HepG2 (cell line): ENCODE results near the gene NAT9. TPM values are rescaled to one million over a fixed set of nuclear protein-coding genes. Genes with fewer than 3 reads are reported as not detected.

Experiments used
- KLF15 ChIP-seq: sonication (generic); formaldehyde crosslinking; IDR thresholded peaks from 2 replicates; pipeline ENCODE4 v1.8.1; 2023; ENCODE audit warnings: borderline replicate concordance, mild to moderate bottlenecking, inconsistent platforms, missing genetic modification reagents, mixed read lengths
- MAF1 ChIP-seq: sonication (generic); formaldehyde crosslinking; IDR thresholded peaks from 2 replicates; pipeline ENCODE4 v1.5.0; 2020; ENCODE audit warnings: missing genetic modification reagents, borderline replicate concordance
- PPARG ChIP-seq: conservative IDR thresholded peaks from 2 replicates; pipeline ENCODE4 v1.6.1; 2016; ENCODE audit warnings: missing biosample characterization, missing genetic modification reagents
- SOX6 ChIP-seq, 2 experiments: fragments of 450-650 bp in 1 of 2; sonication (generic) in 1 of 2; formaldehyde crosslinking in 1 of 2; IDR thresholded peaks; 2 replicates each; pipeline versions ENCODE4 v1.4.0 to v1.6.1; 2017 to 2020; ENCODE audit warnings: antibody characterized with exemption in 1 of 2, mild to moderate bottlenecking in 1 of 2, missing genetic modification reagents in 1 of 2
- TP53 ChIP-seq: sonication (generic); formaldehyde crosslinking; conservative IDR thresholded peaks from 2 replicates; pipeline ENCODE4 v1.4.0; 2020; ENCODE audit warnings: missing genetic modification reagents
- ZKSCAN8 ChIP-seq: IDR thresholded peaks from 2 replicates; pipeline ENCODE4 v1.6.1; 2016; ENCODE audit warnings: borderline replicate concordance, missing genetic modification reagents, missing compliant biosample characterization
- ZNF839 ChIP-seq: sonication (generic); formaldehyde crosslinking; IDR thresholded peaks from 2 replicates; pipeline ENCODE4 v1.4.0; 2020; ENCODE audit warnings: missing genetic modification reagents, mild to moderate bottlenecking, borderline replicate concordance
- polyA plus RNA-seq, 8 experiments: library from polyadenylated mRNA; depleted of rRNA in 3 of 8; stranded (reverse) in 7 of 8; unstranded in 1 of 8; fragments of >200 nt; fragmentation: Illumina TruSeq in 4 of 8; extraction: Trizol in 4 of 8; gene quantifications; 2 replicates each; pipeline versions ENCODE4 v1.2.1 to v1.2.3, GENCODE V29; 2011 to 2016; ENCODE audit warnings: low read depth in 4 of 8, missing spikeins in 1 of 8, mixed read lengths in 1 of 8; ENCODE audit not compliant: insufficient read depth in 1 of 8
- total RNA-seq, 5 experiments: library from RNA; depleted of rRNA; stranded (reverse); fragments of >200 nt; fragmentation: Illumina TruSeq; extraction: Trizol; gene quantifications; 2 replicates each; pipeline ENCODE4 v1.2.3, GENCODE V29; 2016; ENCODE audit warnings: low read depth in 1 of 5
- TF ChIP-seq, protein P1 (sequence below): IDR thresholded peaks from 2 replicates; pipeline ENCODE4 v1.6.1; 2012; ENCODE audit warnings: low read length, improper control_type of control experiment
- TF ChIP-seq, protein P2 (sequence below): sonication (generic); formaldehyde crosslinking; IDR thresholded peaks from 2 replicates; pipeline ENCODE4 v1.8.0; 2022; ENCODE audit warnings: mild to moderate bottlenecking, missing genetic modification reagents
- TF ChIP-seq, protein P3 (sequence below): IDR thresholded peaks from 2 replicates; pipeline ENCODE4 v1.6.1; 2016; ENCODE audit warnings: missing biosample characterization, missing genetic modification reagents, low read depth
- TF ChIP-seq, protein P4 (sequence below): sonication (generic); formaldehyde crosslinking; conservative IDR thresholded peaks from 2 replicates; pipeline ENCODE4 v1.8.0; 2022; ENCODE audit warnings: low read depth, missing genetic modification reagents
- TF ChIP-seq, protein P5 (sequence below): sonication (generic); formaldehyde crosslinking; IDR thresholded peaks from 2 replicates; pipeline ENCODE4 v1.9.0; 2021; ENCODE audit warnings: mild to moderate bottlenecking, missing genetic modification reagents

NAT9 gene
- total and polyA plus RNA-seq, 2 of the 13 experiments (the other 11 are each of a cell fraction or from before 2014, with no cell fraction given), result 39.7 to 44.2 TPM

DNA sequence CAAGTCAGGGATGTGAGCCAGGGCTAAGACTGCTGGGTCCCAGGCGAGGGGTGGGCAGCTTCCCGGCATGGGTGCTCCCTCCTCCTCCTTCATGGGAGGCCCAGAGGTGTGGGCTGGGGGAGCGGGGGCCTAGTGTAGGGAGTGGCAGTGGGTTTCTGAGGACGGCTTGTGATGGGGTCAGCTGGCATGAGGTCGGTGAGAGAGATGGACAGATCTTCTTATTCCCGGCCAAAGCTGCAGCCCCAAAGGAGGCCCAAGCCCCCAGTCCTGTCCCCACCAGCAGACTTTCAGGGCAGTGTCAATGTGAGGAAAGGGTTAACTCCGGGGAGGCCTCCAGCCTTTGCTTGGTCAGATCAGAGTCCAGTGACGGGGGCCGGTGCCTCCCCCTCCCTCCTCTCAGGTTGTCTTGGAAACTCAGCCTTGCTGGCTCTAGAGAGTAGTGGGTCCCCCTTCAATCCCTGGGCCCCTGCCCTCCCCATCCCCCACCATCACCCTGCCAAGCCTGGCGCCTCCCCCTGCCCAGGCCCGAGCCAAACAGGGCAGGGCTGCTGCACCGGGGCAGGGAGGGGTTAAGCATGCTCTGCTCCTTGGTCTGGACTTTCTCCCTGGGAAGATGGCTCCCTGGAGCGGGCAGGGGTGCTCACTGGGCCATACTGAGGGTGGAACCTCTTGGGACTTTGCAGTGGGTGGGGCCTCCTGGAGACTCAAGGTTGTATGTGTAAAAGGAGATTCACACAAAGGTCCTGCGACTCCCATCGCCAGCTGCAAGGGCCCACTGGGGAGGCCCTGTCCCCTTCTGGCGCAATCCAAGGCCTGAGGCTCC, 12.4 kb downstream of the NAT9 start (continued):
- TF ChIP-seq, protein P1, sequence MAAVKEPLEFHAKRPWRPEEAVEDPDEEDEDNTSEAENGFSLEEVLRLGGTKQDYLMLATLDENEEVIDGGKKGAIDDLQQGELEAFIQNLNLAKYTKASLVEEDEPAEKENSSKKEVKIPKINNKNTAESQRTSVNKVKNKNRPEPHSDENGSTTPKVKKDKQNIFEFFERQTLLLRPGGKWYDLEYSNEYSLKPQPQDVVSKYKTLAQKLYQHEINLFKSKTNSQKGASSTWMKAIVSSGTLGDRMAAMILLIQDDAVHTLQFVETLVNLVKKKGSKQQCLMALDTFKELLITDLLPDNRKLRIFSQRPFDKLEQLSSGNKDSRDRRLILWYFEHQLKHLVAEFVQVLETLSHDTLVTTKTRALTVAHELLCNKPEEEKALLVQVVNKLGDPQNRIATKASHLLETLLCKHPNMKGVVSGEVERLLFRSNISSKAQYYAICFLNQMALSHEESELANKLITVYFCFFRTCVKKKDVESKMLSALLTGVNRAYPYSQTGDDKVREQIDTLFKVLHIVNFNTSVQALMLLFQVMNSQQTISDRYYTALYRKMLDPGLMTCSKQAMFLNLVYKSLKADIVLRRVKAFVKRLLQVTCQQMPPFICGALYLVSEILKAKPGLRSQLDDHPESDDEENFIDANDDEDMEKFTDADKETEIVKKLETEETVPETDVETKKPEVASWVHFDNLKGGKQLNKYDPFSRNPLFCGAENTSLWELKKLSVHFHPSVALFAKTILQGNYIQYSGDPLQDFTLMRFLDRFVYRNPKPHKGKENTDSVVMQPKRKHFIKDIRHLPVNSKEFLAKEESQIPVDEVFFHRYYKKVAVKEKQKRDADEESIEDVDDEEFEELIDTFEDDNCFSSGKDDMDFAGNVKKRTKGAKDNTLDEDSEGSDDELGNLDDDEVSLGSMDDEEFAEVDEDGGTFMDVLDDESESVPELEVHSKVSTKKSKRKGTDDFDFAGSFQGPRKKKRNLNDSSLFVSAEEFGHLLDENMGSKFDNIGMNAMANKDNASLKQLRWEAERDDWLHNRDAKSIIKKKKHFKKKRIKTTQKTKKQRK, result no peak
- TF ChIP-seq, protein P2, sequence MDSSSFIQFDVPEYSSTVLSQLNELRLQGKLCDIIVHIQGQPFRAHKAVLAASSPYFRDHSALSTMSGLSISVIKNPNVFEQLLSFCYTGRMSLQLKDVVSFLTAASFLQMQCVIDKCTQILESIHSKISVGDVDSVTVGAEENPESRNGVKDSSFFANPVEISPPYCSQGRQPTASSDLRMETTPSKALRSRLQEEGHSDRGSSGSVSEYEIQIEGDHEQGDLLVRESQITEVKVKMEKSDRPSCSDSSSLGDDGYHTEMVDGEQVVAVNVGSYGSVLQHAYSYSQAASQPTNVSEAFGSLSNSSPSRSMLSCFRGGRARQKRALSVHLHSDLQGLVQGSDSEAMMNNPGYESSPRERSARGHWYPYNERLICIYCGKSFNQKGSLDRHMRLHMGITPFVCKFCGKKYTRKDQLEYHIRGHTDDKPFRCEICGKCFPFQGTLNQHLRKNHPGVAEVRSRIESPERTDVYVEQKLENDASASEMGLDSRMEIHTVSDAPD, result no peak; the same call in 1 of the 2 replicates
- TF ChIP-seq MAF1 (CRISPR knock-in tag) (peak; percentile 69; the same call in 1 of the 2 replicates), TP53 (CRISPR knock-in tag) (0 out of 2 replicates have a peak, but pooled peaks have one; percentile 26), SOX6 (IDR thresholded peaks at IDR 0.05) (no peak), SOX6 (CRISPR knock-in tag; IDR thresholded peaks at IDR 0.05) (peak; percentile 90), PPARG (CRISPR knock-in tag) (peak; percentile 55; the same call in 1 of the 2 replicates), ZKSCAN8 (CRISPR knock-in tag) (peak; percentile 85), ZNF839 (CRISPR knock-in tag) (no peak), KLF15 (CRISPR knock-in tag) (no peak)
- TF ChIP-seq, protein P3, sequence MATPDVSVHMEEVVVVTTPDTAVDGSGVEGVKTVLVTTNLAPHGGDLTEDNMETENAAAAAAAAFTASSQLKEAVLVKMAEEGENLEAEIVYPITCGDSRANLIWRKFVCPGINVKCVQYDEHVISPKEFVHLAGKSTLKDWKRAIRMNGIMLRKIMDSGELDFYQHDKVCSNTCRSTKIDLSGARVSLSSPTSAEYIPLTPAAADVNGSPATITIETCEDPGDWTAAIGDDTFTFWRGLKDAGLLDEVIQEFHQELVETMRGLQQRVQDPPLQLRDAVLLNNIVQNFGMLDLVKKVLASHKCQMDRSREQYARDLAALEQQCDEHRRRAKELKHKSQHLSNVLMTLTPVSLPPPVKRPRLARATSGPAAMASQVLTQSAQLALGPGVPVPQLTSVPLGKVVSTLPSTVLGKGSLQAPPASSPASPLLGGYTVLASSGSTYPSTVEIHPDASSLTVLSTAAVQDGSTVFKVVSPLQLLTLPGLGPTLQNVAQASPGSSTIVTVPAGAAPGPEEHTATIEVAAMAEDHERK (CRISPR knock-in tag), result no peak
- TF ChIP-seq, protein P4, sequence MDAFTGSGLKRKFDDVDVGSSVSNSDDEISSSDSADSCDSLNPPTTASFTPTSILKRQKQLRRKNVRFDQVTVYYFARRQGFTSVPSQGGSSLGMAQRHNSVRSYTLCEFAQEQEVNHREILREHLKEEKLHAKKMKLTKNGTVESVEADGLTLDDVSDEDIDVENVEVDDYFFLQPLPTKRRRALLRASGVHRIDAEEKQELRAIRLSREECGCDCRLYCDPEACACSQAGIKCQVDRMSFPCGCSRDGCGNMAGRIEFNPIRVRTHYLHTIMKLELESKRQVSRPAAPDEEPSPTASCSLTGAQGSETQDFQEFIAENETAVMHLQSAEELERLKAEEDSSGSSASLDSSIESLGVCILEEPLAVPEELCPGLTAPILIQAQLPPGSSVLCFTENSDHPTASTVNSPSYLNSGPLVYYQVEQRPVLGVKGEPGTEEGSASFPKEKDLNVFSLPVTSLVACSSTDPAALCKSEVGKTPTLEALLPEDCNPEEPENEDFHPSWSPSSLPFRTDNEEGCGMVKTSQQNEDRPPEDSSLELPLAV, result no peak
- TF ChIP-seq, protein P5, sequence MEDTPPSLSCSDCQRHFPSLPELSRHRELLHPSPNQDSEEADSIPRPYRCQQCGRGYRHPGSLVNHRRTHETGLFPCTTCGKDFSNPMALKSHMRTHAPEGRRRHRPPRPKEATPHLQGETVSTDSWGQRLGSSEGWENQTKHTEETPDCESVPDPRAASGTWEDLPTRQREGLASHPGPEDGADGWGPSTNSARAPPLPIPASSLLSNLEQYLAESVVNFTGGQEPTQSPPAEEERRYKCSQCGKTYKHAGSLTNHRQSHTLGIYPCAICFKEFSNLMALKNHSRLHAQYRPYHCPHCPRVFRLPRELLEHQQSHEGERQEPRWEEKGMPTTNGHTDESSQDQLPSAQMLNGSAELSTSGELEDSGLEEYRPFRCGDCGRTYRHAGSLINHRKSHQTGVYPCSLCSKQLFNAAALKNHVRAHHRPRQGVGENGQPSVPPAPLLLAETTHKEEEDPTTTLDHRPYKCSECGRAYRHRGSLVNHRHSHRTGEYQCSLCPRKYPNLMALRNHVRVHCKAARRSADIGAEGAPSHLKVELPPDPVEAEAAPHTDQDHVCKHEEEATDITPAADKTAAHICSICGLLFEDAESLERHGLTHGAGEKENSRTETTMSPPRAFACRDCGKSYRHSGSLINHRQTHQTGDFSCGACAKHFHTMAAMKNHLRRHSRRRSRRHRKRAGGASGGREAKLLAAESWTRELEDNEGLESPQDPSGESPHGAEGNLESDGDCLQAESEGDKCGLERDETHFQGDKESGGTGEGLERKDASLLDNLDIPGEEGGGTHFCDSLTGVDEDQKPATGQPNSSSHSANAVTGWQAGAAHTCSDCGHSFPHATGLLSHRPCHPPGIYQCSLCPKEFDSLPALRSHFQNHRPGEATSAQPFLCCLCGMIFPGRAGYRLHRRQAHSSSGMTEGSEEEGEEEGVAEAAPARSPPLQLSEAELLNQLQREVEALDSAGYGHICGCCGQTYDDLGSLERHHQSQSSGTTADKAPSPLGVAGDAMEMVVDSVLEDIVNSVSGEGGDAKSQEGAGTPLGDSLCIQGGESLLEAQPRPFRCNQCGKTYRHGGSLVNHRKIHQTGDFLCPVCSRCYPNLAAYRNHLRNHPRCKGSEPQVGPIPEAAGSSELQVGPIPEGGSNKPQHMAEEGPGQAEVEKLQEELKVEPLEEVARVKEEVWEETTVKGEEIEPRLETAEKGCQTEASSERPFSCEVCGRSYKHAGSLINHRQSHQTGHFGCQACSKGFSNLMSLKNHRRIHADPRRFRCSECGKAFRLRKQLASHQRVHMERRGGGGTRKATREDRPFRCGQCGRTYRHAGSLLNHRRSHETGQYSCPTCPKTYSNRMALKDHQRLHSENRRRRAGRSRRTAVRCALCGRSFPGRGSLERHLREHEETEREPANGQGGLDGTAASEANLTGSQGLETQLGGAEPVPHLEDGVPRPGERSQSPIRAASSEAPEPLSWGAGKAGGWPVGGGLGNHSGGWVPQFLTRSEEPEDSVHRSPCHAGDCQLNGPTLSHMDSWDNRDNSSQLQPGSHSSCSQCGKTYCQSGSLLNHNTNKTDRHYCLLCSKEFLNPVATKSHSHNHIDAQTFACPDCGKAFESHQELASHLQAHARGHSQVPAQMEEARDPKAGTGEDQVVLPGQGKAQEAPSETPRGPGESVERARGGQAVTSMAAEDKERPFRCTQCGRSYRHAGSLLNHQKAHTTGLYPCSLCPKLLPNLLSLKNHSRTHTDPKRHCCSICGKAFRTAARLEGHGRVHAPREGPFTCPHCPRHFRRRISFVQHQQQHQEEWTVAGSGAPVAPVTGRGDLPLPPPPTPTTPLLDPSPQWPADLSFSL (CRISPR knock-in tag), result no peak
